Measurements from ENCODE around the gene ATP6V0A4.
A peak's percentile ranks its signal among the peaks of the same experiment; 100 is the strongest.
"Not testable (repeated sequence)": the region's sequence is repeated elsewhere in the genome, so short reads cannot be mapped to it uniquely, and the experiment has no call there.

Gene ATP6V0A4

GRCh38 chr7:138746073-138746472 is 51.9 kb downstream of the ATP6V0A4 start:
- no peaks in the 10 kb centered on the region for H3K27me3 Mint-ChIP-seq
- H3K9me3 Mint-ChIP-seq = no peaks in the 10 kb centered on the region
- no peak overlapping the region for H3K4me3 Mint-ChIP-seq
- no peaks in the 10 kb centered on the region for H3K36me3 Mint-ChIP-seq
- H3K27ac Mint-ChIP-seq = no peak overlapping the region
- peaks cover 27% of the 10 kb centered on the region for H3K4me1 Mint-ChIP-seq

GRCh38 chr7:138745189-138745588 is 52.8 kb downstream of the ATP6V0A4 start:
- Mint-ChIP-seq H3K4me3 (no peak overlapping the region), H3K36me3 (no peaks in the 10 kb centered on the region), H3K4me1 (peaks cover 19% of the 10 kb centered on the region), H3K27ac (no peak overlapping the region), H3K27me3 (no peaks in the 10 kb centered on the region), H3K9me3 (no peaks in the 10 kb centered on the region)

DNA sequence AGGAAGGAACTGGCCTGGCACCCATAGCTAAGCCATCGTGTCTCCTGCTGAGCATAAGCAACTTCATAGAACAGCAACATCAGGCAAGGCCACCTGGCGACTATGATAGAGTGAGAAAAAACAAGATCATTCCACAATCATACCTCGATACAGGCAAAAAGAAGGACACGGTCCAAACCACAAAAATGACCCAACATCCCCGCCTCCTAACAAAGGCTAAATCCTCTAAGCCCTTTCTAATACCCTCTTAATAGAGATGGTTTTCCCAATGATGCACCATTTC is 56.6 kb downstream of the ATP6V0A4 start:
- Mint-ChIP-seq H3K27me3 (no peaks in the 10 kb centered on the region), H3K27ac (no peak overlapping the region), H3K4me3 (no peak overlapping the region), H3K4me1 (peaks cover 13% of the 10 kb centered on the region), H3K9me3 (no peaks in the 10 kb centered on the region), H3K36me3 (no peaks in the 10 kb centered on the region)

DNA sequence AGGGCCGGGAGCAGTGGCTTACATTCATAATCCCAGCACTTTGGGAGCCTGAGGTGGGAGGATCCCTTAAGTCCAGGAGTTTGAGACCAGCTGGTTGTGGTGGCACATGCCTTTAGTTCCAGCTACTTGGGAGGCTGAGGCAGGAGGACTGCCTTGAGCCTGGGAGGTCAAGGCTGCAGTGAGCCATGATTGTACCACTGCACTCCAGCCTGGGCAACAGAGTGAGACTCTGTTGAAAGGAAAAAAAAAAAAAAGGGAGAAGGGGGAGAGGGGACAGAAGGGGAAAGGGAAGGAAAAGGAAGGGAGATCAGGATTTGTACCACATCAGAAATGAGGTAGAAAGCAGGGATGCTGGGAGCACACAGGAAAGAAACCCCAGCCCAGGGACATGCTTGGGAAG is 58.1 kb downstream of the ATP6V0A4 start:
- Mint-ChIP-seq H3K27me3 (no peaks in the 10 kb centered on the region), H3K4me3 (no peak overlapping the region), H3K4me1 (peaks cover 4% of the 10 kb centered on the region), H3K36me3 (no peaks in the 10 kb centered on the region), H3K27ac (no peak overlapping the region), H3K9me3 (no peaks in the 10 kb centered on the region)

- H3K36me3 Mint-ChIP-seq = no peaks in the 10 kb centered on the region
- peaks cover 4% of the 10 kb centered on the region for H3K4me1 Mint-ChIP-seq
- no peak overlapping the region for H3K27ac Mint-ChIP-seq
- H3K9me3 Mint-ChIP-seq = no peaks in the 10 kb centered on the region
- H3K27me3 Mint-ChIP-seq = no peaks in the 10 kb centered on the region
- no peak overlapping the region for H3K4me3 Mint-ChIP-seq
Observed at GRCh38 chr7:138738551-138739335, 59.3 kb downstream of the ATP6V0A4 start.

GRCh38 chr7:138738114-138738513 is 59.9 kb downstream of the ATP6V0A4 start:
- Mint-ChIP-seq H3K27ac (no peak overlapping the region), H3K4me1 (peaks cover 4% of the 10 kb centered on the region), H3K4me3 (no peak overlapping the region), H3K36me3 (no peaks in the 10 kb centered on the region), H3K27me3 (no peaks in the 10 kb centered on the region), H3K9me3 (no peaks in the 10 kb centered on the region)

- Mint-ChIP-seq H3K4me3 (no peak overlapping the region), H3K27ac (no peak overlapping the region), H3K4me1 (peaks cover 4% of the 10 kb centered on the region), H3K36me3 (no peaks in the 10 kb centered on the region), H3K9me3 (no peaks in the 10 kb centered on the region), H3K27me3 (no peaks in the 10 kb centered on the region)
Observed at GRCh38 chr7:138735399-138735798, 62.6 kb downstream of the ATP6V0A4 start.

GRCh38 chr7:138731733-138732132 is 66.3 kb downstream of the ATP6V0A4 start:
- not testable (repeated sequence) for H3K27ac Mint-ChIP-seq, H3K36me3 Mint-ChIP-seq, H3K27me3 Mint-ChIP-seq, H3K4me1 Mint-ChIP-seq, H3K9me3 Mint-ChIP-seq, H3K4me3 Mint-ChIP-seq

- H3K27ac Mint-ChIP-seq = no peak overlapping the region
- H3K4me1 Mint-ChIP-seq = no peaks in the 10 kb centered on the region
- no peaks in the 10 kb centered on the region for H3K9me3 Mint-ChIP-seq
- no peaks in the 10 kb centered on the region for H3K27me3 Mint-ChIP-seq
- no peaks in the 10 kb centered on the region for H3K36me3 Mint-ChIP-seq
- no peak overlapping the region for H3K4me3 Mint-ChIP-seq
Observed at GRCh38 chr7:138729444-138729843, 68.6 kb downstream of the ATP6V0A4 start.

- no peaks in the 10 kb centered on the region for H3K9me3 Mint-ChIP-seq
- H3K4me1 Mint-ChIP-seq = no peaks in the 10 kb centered on the region
- no peak overlapping the region for H3K27ac Mint-ChIP-seq
- H3K27me3 Mint-ChIP-seq = no peaks in the 10 kb centered on the region
- H3K4me3 Mint-ChIP-seq = no peak overlapping the region
- H3K36me3 Mint-ChIP-seq = no peaks in the 10 kb centered on the region
Observed at GRCh38 chr7:138727336-138728099, 70.5 kb downstream of the ATP6V0A4 start.

GRCh38 chr7:138726288-138726687 is 71.7 kb downstream of the ATP6V0A4 start:
- no peak overlapping the region for H3K27ac Mint-ChIP-seq
- no peak overlapping the region for H3K4me3 Mint-ChIP-seq
- no peaks in the 10 kb centered on the region for H3K4me1 Mint-ChIP-seq
- no peaks in the 10 kb centered on the region for H3K36me3 Mint-ChIP-seq
- H3K27me3 Mint-ChIP-seq = no peaks in the 10 kb centered on the region
- no peaks in the 10 kb centered on the region for H3K9me3 Mint-ChIP-seq

DNA sequence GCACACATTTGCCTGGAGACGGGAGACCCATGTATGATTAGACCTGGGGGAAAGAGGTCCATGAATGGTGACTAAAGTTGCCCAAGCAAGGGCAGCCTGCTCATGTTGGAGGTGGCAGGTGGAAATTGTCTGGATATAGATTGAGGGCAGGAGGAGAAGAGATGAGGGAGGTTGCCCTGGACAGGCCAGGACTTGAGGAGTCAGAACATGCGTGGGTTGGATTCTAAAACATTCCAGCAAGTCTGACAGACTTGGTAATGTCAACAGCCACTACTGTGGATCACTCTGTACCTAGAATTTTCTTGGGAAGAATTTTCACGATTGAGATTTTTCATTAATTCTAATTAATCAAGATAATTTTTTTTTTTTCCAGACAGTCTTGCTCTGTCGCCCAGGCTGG is 77.7 kb downstream of the ATP6V0A4 start:
- no peaks in the 10 kb centered on the region for H3K27me3 Mint-ChIP-seq
- H3K4me1 Mint-ChIP-seq = peaks cover 24% of the 10 kb centered on the region
- no peak overlapping the region for H3K27ac Mint-ChIP-seq

GRCh38 chr7:138716889-138717288 is 81.1 kb downstream of the ATP6V0A4 start:
- Mint-ChIP-seq H3K27ac (peak overlapping the region; percentile 53), H3K4me1 (peaks cover 26% of the 10 kb centered on the region), H3K9me3 (no peaks in the 10 kb centered on the region), H3K4me3 (peak overlapping the region; percentile 35), H3K36me3 (no peaks in the 10 kb centered on the region), H3K27me3 (no peaks in the 10 kb centered on the region)

More for the DNA sequence above, 77.7 kb downstream of the ATP6V0A4 start:
- Mint-ChIP-seq H3K36me3 (no peaks in the 10 kb centered on the region), H3K9me3 (no peaks in the 10 kb centered on the region), H3K4me3 (no peak overlapping the region)

DNA sequence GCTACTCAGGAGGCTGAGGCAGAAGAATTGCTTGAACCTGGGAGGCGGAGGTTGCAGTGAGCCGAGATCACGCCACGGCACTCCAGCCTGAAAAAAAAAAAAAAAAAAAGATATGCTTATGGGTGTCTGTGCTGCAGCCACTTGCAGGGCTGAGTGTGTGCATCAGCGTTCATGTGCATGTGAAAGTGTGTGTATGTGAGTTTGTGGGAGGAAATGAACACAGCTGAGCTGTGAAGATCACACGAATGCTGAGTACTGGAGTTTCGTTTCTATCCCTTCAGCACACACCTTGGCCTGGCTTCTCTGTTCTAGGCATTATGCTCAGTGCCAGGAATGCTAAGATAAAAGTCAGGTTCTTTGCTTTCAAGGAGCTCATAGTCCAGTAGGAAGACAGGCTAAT is 84.8 kb downstream of the ATP6V0A4 start:
- Mint-ChIP-seq H3K4me3 (no peak overlapping the region), H3K27me3 (no peaks in the 10 kb centered on the region), H3K4me1 (peaks cover 21% of the 10 kb centered on the region), H3K9me3 (no peaks in the 10 kb centered on the region), H3K27ac (no peak overlapping the region), H3K36me3 (no peaks in the 10 kb centered on the region)

- no peaks in the 10 kb centered on the region for H3K9me3 Mint-ChIP-seq
- no peak overlapping the region for H3K27ac Mint-ChIP-seq
- peaks cover 16% of the 10 kb centered on the region for H3K4me1 Mint-ChIP-seq
- H3K36me3 Mint-ChIP-seq = no peaks in the 10 kb centered on the region
- no peaks in the 10 kb centered on the region for H3K27me3 Mint-ChIP-seq
- H3K4me3 Mint-ChIP-seq = no peak overlapping the region
Observed at GRCh38 chr7:138712652-138713051, 85.3 kb downstream of the ATP6V0A4 start.

DNA sequence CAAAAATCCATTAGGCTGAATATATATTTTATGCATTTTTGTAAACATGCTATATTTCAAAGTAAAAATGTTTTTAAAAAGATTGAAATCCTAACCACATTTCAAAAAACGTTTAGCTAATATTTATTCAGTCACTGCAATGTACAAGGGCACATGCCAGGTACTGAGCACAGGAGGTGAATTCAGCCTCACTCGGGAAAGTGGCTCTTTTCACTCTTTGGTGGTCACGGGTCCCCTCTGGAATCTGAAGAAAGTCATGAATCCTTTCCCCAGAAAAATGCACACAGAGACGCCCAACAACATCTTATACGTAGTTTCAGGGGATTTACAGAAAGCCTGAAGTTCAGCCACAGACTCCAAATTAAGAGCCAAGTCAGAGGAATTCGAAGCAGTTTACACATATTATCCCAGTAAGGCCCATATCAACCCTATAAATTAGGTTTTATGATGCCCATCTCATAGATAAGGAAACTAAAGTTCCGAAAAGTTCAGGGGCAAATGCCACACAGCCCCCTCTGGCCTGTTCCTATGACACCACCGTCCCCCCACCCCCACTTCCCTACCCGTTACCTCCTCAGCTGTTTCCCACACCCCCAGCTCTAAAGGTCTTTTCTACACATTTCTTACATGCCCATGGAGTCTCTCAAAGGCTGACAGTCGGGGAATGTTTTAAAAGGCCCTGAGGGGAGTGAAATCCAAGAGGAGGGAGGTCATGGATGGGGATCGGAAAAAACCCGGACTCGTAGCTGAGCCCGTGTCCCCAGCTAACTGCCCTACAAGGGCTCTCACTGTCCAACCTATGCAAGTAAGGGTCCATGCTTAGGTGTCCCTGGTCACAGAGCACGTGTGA is 87.2 kb downstream of the ATP6V0A4 start:
- Mint-ChIP-seq H3K27me3 (no peaks in the 10 kb centered on the region), H3K27ac (no peak overlapping the region), H3K4me3 (no peak overlapping the region), H3K4me1 (peaks cover 3% of the 10 kb centered on the region), H3K9me3 (no peaks in the 10 kb centered on the region), H3K36me3 (no peaks in the 10 kb centered on the region)

Measured in activated naive CD4-positive, alpha-beta T cell treated with anti-CD3 and anti-CD28 coated beads, Interleukin-2, amount 50 U/mL, for 24 hours (primary cell).